Upper lobe of left lung (tissue), 4 donors: Measurements from ENCODE around the gene JAZF1.

ENCODE experiments used
- CTCF ChIP-seq, 6 experiments: fragments of 450-650 bp in 4 of 6; fragments of 200-600 bp in 2 of 6; sonication (generic) in 2 of 6; IDR thresholded peaks; one replicate each; pipeline ENCODE4 v1.5.1; 2016 to 2019; ENCODE audit warnings: antibody characterized with exemption in 6 of 6
- EP300 ChIP-seq, 4 donors: sonication (generic); formaldehyde crosslinking; IDR thresholded peaks; one replicate each; pipeline ENCODE4 v1.5.1; 2017; ENCODE audit warnings: antibody characterized with exemption in 4 of 4, control low read depth in 2 of 4
- POLR2A ChIP-seq, 4 donors: fragments of 450-650 bp; IDR thresholded peaks; one replicate each; pipeline ENCODE4 v1.5.1; 2016 to 2017; ENCODE audit warnings: antibody characterized with exemption in 4 of 4, mild to moderate bottlenecking in 2 of 4

DNA sequence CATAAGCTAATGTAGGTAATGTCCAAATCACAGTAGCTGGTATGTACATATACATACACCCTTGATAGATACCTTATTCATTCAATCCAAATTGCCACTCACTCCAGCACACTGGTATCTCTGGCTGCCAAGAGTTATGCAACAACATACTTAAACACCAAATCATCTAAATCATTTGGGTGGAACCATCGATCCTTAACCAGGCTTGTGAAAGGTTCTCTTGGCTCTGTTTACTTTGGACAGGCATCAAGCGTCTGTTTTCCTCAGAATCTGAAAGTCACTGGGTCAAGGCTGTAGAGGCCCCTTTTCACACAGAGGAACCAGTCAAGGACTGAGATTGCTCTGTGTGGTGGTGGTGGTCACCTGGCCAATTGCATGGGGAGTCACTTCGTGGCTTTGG lies 24.6 kb downstream of the JAZF1 start:
- no peak for TF ChIP-seq POLR2A (IDR thresholded peaks at IDR 0.05)
- TF ChIP-seq EP300 (IDR thresholded peaks at IDR 0.05): no peak
- no peak for TF ChIP-seq CTCF (IDR thresholded peaks at IDR 0.05)
